K562 (cell line): ENCODE data around the gene ZNF200.

Experiments used
- KLF13 ChIP-seq: fragments of 450-650 bp; IDR thresholded peaks from 2 replicates; pipeline ENCODE4 v1.6.1; 2016; ENCODE audit warnings: missing genetic modification characterization, low read depth, mild to moderate bottlenecking, missing compliant biosample characterization, moderate library complexity, borderline replicate concordance
- TF ChIP-seq, protein P1 (sequence below), 2 experiments: fragments of 450-650 bp in 1 of 2; sonication (generic) in 1 of 2; formaldehyde crosslinking in 1 of 2; IDR thresholded peaks; 2 replicates each; pipeline versions ENCODE4 v1.7.1 to v1.9.0; 2016 to 2022; ENCODE audit warnings: inconsistent platforms in 1 of 2, mild to moderate bottlenecking in 1 of 2, missing genetic modification reagents in 1 of 2

DNA sequence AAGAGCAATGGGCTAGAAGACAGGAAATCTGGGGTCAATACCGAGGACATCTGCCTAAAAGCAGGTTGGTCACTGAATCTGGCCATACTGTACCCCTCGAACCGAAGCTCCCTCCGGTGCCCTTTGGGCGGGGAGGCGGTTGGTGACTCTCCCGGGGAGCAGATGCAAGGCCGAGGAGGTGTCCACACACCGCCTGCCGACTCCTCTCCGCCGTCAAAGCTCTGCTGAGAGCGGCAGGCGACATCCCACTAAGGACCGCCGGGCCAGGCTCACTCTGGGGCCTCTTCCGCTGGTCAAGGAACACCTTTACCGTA is 458 bp downstream of the ZNF200 start:
- TF ChIP-seq KLF13 (tag) = no peak
- TF ChIP-seq, protein P1, sequence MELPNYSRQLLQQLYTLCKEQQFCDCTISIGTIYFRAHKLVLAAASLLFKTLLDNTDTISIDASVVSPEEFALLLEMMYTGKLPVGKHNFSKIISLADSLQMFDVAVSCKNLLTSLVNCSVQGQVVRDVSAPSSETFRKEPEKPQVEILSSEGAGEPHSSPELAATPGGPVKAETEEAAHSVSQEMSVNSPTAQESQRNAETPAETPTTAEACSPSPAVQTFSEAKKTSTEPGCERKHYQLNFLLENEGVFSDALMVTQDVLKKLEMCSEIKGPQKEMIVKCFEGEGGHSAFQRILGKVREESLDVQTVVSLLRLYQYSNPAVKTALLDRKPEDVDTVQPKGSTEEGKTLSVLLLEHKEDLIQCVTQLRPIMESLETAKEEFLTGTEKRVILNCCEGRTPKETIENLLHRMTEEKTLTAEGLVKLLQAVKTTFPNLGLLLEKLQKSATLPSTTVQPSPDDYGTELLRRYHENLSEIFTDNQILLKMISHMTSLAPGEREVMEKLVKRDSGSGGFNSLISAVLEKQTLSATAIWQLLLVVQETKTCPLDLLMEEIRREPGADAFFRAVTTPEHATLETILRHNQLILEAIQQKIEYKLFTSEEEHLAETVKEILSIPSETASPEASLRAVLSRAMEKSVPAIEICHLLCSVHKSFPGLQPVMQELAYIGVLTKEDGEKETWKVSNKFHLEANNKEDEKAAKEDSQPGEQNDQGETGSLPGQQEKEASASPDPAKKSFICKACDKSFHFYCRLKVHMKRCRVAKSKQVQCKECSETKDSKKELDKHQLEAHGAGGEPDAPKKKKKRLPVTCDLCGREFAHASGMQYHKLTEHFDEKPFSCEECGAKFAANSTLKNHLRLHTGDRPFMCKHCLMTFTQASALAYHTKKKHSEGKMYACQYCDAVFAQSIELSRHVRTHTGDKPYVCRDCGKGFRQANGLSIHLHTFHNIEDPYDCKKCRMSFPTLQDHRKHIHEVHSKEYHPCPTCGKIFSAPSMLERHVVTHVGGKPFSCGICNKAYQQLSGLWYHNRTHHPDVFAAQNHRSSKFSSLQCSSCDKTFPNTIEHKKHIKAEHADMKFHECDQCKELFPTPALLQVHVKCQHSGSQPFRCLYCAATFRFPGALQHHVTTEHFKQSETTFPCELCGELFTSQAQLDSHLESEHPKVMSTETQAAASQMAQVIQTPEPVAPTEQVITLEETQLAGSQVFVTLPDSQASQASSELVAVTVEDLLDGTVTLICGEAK (IDR thresholded peaks at IDR 0.05) = no peak
- TF ChIP-seq, protein P1 (CRISPR knock-in tag; IDR thresholded peaks at IDR 0.05) = no peak
